Right ventricle myocardium superior (tissue), 1 donor: ENCODE data around the gene RIBC1. TPM values are rescaled to one million over a fixed set of nuclear protein-coding genes. Genes with fewer than 3 reads are reported as not detected.
"Not testable (repeated sequence)": the region's sequence is repeated elsewhere in the genome, so short reads cannot be mapped to it uniquely, and the experiment has no call there.

ENCODE experiments used
- ATAC-seq: fragments of 200-7000 bp; cut with Tn5 transposase; one replicate; pipeline ENCODE4 v1.9.1; 2020; ENCODE audit warnings: mild to moderate bottlenecking; ENCODE audit not compliant: poor library complexity
- DNase-seq: peaks from one replicate; pipeline ENCODE4 v3.0.0-alpha.2; 2020
- intact Hi-C: fragments of 100-400 bp; cut with DNase I; formaldehyde crosslinking; loops from one replicate; pipeline ENCODE4 v1.11.2; 2022
- long read RNA-seq: library from polyadenylated mRNA; unstranded; transcript quantifications from one replicate; pipeline ENCODE4 v2.0.0, GENCODE V29; 2021
- total RNA-seq: library from RNA; stranded (reverse); fragmentation: NEBNext Ultra II Directional; extraction: Animal tissue kit (Norgen Biotek cat#: 25700); gene quantifications from one replicate; pipeline ENCODE4 v1.2.1, GENCODE V29; 2021
- donor health status: DM: no; HTN: yes; CAD: no; lungs with severe emphysema.

The RIBC1 gene
- 0.38 TPM for total RNA-seq
- long read RNA-seq, partial matches to known transcripts: 0 of 1 reads
- long read RNA-seq, other reads (novel, unspliced or antisense): 0 of 1 reads

DNA sequence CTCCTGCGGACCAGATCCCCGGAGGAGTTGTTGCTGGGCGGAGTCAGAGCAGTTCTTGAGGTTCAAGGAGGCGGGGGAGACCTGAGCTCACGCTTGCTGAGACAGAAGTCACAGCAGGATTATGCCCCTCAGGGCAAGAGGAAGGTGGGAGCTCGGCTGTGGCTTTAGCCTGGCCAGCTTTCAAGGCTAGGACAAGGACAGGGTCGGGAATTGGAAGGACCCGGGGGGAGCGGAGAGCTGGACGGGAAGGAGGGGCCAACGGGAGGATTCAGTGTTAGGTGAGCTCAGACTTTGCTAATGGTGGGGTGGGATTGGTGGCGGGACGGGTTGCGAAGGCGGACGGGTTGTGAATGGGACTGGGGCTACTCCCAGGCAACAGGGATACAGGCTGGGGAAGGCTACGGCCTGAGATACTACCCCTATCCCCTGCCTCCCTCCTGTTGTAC is at the start of gene RIBC1:
Gene RIBC1, plus strand, starts transcription at position 13 of the 446 bp plus-strand sequence. CDS start 3,404 bp downstream, outside the sequence.
- DNase-seq: no peak
- ATAC-seq: no peak

DNA sequence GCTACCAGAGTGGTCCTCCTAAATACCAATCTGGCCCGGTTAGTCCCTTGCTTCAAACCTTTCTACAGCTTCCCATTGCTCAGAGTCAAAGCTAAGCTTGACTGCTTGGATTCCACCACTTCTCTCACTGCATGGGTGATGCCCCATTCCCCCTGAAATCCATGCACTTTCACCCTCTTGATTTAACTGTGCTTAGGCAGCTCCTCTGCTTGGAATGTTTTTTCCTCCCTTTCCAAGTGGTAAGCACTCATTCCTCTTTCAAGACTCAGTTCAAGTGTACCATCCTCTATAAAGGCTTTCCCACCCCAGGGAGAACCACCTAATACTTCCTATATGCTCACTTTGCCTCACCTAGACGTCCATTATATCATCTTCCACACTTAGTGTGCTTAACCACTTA is 49.4 kb upstream of the RIBC1 start:
- intact Hi-C loops: no loop called here
- DNase-seq (no peak), ATAC-seq (no peak)

More for the DNA sequence above, at the start of gene RIBC1:
- intact Hi-C loops: no loop called here

DNA sequence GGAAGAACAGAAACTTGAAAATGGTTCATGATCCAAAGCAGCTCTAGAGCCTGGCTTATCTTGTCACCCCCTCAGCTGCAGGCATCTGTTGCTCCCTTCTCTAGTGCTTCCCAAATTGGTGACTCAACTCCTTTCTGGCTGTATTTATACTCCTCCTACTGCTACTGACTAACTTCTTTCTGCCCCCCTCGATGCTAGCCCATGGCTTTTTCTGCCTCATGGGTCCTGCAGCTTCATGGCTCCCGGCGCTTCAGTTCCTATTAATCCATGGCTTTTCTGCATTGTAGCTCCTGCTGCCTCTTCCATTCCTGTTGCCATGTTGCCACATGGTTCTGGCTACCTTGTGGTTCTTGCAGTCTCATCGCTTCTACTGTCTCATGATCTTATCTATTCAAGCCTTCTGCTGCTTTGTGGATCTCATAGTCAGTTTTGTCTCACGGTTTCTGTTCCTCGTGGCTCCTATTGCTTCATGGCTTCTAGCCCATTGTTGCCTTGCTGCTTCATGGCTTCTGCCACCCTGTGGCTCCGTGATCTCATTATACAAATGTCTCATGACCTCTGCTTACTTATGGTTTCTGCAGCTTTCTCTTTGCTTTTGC is 48.4 kb upstream of the RIBC1 start:
- DNase-seq (no peak), ATAC-seq (no peak)
- intact Hi-C loops: no loop called here

DNA sequence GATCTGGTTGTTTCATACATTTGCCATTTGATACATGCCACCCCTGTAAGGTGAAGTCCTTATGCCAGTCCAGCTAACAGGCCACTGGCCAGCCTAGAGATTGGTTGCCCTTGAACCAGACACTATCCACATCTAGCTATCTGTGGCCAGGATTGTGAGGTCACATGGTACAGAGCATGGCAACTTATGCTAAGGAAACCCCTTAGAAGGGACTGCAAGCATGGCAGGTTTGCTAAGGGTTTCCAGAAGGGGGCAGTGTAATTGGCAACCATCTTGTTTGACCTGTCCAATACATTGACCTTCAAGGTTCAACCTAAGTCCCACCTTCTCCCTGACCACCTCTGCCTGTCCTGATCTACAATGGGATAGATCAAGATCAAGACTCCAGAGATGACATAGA is 47.8 kb upstream of the RIBC1 start:
- intact Hi-C loops: no loop called here

DNA sequence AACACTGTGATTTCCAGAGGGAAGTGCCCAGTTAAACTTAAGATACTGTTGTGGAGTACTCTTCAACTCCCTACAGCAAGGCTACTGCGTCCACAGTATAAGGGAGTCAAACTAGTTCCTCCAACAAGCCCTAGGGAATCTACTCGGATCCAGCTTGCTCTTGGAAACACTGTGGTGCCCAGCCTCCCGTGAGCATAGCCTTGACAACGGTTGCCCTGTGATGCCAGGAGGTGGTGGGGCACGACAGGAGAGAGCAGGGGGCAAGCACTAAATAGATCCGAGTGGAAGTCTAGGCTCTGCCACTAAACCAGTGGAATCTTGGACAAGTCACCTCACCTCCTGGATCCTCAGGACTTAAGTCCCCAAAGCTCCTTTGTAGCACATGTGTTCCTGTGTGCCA is 45.8 kb upstream of the RIBC1 start:
- ATAC-seq: no peak
- intact Hi-C loops: no loop called here
- DNase-seq: no peak

More for the DNA sequence above, 47.8 kb upstream of the RIBC1 start:
- ATAC-seq (no peak), DNase-seq (no peak)

DNA sequence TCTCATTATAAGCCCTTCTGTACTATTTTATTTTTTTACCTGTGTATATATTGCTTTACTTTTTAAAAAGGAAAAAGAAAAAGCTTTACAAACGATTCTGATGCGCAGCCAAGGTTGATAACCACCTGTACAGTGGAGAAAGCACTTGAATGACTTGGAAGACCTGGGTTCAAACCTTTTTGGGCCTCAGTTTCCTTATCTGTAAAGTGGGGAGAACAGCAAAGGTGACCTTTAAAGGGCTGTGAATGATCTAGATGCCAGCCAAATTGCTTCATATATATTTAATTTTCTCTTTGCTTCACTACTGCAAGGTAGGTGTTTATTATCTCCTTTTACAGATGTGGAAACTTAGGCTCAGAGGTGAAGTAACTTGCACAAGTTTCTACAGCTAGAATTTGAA is 45.2 kb upstream of the RIBC1 start:
- intact Hi-C loops: no loop called here
- no peak for ATAC-seq

DNA sequence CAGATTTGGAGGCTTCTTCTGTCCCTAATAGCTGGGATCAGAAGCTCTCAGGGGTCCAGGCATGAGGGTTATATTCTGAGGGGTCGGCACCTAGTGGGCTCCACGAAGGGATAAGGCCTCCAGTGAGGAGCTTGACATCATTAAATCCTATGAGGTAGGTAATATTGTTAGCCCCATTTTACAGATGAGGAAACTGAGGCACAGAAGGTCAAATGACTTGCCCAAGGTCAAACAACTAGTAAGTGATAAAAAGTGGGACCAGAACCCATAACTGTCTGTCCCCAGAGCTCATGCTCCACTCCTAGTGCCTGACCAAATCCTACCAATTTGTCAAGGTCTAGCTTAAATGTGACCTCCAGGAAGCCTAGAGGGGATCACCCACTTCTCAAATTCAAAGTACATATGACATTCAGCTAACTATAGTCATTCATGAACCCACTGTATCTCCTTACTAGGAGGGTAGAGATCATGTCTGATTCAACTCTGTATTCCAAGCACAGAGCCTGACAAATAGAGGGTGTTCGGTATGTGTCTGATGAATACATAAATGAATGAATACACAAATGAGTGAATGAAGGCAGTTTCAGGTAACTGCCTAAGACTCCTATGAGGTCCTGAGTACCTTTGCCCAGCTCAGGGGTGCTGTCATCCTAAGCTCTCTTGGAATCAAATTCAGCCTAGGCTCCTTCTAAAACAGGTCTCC is 43.5 kb upstream of the RIBC1 start:
- intact Hi-C loops: no loop called here
- ATAC-seq (no peak), DNase-seq (no peak)

More for the DNA sequence above, 45.2 kb upstream of the RIBC1 start:
- no peak for DNase-seq

DNA sequence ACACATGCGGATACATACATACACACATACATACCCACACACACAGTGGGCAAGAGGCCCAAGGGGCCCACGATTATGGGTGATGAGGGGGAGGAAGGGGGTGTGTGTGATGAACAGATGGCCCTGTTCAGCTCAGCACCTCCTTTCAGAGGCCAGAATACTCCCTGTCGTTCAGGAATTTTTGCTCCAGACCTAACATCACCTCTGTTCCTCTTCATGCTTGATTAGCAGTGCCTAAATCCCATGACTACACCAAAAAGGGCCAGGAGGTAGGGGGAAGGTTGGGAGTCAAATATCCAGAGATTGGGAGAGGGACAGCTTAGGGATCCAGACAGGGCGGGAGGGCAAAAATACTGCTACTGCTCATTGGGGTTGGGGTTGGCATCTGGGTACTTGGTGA is 42.9 kb upstream of the RIBC1 start:
- no peak for ATAC-seq
- intact Hi-C loops: no loop called here

DNA sequence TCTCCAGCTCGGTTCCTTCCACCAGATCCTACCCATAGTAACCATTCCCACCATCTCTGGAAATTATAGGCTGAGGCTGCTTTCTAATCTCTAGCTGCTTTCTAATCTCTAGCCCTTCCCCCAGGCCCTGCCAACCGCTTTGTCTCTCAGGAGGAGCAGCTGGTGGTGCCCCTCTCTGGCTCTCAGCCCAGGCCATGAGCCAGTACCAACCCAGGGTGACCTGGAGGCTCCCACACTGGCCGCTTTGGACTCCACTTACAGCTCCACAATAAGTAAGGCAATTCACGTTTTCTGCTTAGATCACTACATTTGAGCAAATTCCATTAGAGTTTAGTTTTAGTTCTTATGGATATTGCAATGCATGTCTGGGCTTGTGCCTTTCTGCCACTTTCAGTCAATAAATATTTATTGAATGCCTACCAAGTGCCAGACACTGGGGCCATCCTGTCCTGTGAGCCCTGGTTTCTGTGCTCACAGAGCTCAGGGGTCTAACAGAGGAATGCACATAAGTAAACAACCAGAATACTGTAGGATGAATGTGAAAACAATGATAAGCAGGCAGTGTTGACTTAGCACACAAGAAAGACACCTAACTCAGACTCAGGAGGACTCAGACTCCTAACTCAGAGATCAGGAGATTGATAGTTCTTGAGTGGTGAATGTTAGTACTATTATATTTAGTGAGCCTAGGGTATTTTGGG is 39.1 kb upstream of the RIBC1 start:
- intact Hi-C loops: no loop called here
- DNase-seq: no peak
- peak; percentile 55 for ATAC-seq

More for the DNA sequence above, 42.9 kb upstream of the RIBC1 start:
- no peak for DNase-seq

DNA sequence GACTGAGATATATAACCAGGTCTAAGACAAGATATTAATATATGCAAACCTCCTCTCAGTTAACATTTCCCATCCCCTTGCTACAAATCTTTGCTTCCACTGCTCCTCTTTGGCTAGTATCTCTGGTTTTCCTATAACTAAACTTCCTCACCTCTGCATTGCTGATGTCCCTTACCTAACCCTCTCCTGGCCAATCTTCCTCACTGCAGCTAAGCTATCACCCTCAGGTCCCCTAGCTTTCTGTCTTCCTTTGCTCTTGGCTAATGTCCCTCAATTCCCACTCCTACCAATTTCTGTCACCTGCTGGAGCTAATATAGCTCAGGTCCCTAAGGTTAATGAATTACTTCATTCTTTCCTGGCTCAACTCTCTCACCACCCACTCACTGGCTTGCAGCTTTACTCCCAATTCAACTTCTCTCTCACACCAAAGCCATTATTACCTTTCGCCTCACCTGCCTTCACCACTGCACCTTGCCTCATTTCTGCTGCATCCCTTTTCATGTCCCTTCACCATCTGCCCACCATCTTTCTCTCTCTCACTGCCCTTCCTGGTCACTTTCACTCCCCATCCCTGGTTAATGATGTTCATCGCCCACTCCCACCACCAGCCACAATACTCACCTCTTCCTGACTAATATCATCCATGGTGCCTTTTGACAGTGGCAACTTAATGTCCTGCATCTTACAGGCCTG is 26.9 kb upstream of the RIBC1 start:
- ATAC-seq (no peak), DNase-seq (no peak)
- intact Hi-C loops: no loop called here

DNA sequence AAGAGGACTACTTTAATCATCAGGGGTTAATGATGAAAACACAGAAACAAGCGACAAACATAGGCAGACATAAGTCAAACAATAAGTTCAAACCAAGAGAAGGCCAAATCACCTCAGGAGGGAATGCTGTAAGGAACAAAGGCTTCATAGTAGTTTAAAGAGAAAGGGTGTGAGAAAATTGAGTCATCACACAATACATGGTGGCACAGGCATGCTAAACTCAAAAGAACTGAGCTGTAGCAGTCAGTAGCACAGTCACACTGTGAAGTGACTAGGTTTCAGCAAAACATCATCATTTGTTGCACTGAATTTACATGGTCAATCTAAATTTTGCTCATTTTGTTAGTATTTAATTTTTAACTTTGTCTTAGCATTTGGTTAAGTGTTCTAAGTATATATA is 24.5 kb upstream of the RIBC1 start:
- DNase-seq (no peak), ATAC-seq (no peak)
- intact Hi-C loops: no loop called here

DNA sequence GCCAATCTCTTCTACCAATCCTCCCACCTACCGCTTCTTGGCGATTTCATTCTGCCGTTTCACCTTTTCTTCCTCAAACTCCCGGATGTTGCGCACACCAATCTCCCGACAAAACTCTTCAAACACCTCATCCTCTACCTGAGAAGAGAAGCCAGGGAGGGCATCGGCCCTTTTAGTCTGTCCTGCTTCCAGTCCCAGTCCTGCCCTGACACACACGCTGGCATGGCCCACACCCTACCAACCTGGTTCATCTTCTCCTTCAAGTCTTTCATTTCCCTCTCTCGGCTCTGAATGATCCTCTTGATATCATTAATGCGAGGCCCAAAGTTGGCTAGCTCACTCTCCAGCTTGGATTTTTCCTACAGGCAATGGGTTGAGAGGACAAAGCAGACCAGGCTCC is 19.1 kb upstream of the RIBC1 start:
- intact Hi-C loops: no loop called here
- no peak for ATAC-seq
- DNase-seq: no peak

DNA sequence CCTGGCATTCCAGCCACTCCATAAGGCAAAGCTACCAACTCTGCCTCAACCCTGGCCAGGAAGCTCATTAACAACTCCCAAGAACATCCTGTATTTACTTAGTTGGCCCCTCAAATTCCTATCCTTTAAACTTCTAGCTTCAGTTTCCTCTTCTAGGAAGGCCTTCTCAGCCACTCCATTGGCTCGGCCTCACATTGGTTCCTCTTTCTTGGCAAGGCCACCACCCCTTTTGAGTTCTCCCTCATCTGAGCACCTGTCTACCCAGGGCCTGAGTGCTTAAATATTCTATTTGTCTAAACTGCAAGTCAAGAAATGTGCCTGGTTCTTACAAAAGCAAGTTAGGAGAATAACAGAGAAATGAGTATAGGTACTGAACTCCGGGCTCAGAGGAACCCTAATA is 10.2 kb upstream of the RIBC1 start:
- DNase-seq (no peak), ATAC-seq (no peak)
- intact Hi-C loops: no loop called here

DNA sequence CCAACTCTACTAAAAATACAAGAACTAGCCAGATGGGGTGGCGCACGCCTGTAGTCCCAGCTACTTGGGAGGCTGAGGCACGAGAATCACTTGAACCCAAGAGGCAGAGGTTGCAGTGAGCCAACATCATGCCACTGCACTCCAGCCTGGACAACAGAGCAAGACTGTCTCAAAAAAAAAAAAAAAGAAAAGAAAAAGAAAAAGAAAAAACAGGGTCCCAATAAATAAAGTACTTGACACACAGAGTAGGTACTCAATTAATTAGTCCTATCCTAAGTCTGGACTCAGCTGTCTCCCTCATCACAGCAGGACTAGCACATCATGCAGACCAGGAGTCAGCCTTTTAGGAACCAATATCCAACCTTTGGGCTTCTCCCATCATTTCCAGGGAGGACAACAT is 2.3 kb upstream of the RIBC1 start:
- DNase-seq, intact Hi-C loops, ATAC-seq: not testable (repeated sequence)

DNA sequence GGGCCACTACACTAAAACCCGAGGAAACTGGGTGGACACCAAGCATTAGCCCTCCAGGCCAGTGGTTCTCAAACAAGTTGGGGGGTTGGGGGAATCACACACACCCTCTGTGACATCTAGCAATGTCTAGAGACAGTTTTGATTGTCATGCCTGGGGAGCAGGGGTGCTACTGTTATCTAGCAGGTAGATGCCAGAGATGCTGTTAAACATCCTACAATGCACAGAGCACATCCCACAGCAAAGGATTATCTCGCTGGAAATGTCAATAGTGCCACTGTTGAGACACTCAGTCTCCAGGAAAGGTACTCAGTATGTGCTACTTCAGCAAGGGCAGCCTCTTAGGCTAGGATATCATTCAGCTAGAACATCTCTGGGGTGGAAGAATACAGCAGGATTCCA is 1.5 kb upstream of the RIBC1 start:
- ATAC-seq (no peak), DNase-seq (no peak)
- intact Hi-C loops: no loop called here

DNA sequence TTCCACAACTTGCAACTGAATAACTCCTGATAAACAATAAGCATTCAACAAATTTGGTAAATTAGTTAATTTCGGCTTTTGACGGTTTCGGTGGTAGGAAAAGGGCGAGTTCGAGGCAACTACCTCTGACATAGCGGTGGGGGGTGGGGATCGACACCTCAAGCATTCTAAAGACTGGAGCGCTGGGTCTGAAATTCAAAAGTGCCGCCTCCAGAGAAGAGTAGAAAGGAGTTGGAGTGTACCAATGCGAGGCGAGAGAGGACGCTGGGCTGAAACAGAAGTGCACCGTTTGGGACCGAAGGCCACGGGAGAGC is 944 bp upstream of the RIBC1 start:
- no peak for ATAC-seq
- no peak for DNase-seq

DNA sequence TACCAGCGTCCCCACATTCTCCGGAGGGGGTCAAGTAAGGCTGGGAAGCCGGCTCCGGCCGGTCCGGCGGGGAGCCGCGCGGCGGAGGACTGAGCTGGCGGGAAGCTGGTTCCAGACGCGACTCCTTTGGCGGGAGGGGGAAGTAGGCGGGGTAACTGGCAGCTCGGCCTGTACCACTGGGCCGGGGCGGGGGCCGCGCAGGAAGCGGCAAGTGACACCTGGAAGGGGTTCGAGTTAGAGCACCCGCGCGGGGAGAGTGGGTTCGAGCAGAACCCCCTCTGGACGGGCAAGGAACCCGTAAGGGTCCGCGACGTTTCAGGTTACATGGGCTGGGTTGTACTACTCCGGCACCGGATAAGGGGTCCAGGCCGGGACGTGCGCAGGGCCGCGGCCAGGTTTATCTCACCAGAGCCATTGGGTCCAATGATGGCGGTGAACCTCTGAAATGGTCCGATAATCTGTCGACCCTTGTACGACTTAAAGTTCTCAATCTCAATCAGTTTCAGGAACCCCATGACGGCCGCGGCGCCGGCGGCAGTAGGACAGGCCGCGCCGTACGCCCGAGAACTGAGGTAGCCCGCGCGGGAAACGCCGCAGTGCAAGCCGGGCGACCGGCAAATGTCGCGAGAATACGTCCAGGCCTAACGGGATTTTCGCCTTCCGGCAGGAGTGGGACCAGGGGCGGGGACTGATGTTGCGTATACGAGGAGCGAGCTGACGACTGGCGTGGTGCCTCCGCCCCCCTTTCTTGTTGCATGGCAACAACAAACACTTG is 400 bp upstream of the RIBC1 start, which contains the start of gene SMC1A:
Gene SMC1A, minus strand, starts transcription at position 569 of the 775 bp plus-strand sequence. Its CDS starts 54 bp downstream, at position 515.
- peak; percentile 96 for DNase-seq
- peak; percentile 98 for ATAC-seq
- intact Hi-C loops: no loop called here

More for the DNA sequence above, 944 bp upstream of the RIBC1 start:
- intact Hi-C loops: no loop called here

DNA sequence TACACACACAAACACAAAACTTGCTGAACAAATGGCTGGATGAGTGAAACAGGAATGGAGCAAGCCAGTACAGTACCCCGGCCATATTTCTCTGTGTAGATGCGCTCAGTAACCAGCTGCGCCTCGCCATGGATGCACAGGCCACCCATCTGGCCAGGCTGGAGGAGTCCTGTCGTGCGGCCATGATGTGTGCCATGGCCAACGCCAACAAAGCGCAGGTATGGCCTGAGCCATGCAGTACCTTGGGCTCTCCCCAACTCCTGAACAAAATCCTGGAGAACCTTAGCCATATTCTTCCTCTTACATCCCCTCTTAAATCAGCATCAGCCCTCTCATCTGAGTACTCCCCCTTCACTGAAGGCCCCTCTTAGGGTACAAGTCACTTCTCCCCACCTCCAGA is 7.1 kb downstream of the RIBC1 start:
- no peak for ATAC-seq
- intact Hi-C loops: no loop called here

More for the DNA sequence above, 7.1 kb downstream of the RIBC1 start:
- no peak for DNase-seq
